ENCODE results near the gene NLRP14.

NLRP14 gene

DNA sequence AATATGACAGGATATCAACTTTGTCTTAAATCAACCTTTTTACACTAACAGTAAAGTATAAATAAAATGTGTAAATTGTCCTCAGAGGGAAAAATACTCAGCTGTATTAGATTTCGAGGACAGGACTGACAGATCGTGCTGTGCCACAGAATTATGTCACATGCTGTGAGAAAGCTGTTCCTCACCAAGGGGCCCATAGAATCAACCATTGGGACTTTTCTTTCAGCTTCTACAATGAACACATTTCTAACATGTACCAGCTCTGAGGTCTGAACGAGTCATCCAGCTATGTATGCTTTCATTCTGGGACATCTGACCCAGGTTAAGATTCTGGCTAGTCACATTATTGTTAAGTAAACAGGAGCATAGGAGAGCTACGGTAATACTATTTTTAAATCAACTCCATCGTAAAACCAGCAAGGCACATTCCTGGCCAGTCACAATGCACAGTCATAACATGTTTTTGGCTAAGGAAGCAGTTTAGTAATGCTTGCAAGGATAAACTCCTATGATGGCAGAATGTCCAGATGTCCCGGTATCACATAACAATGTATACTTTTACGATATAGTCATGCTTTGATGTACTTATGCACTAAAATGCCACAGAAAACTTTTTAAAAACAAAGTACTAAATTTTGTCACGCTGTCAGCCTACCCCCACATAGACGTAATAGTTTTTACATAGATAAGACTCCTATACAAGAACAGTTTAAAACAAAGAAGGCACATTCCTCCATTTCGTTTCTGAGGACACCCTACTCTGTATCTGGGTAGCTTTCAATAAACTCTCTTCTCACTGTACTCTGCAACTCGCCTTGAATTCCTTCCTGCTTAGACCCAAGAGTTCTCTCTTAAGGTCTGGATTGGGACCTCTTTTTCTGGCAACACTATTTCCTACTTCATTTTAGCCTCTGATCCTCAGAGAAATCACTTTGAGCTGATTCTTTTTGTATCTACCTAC is 27.5 kb upstream of the NLRP14 start:
- ChIA-PET POLR2A (interaction anchor here (0.7 kb wide), 1 partner anchor 66 kb away, joined by 3 read pairs; the partner anchor contains the start of gene ZNF215), CTCF (interaction anchor here (2.1 kb wide), 1 partner anchor 180 kb away, joined by 5 read pairs; no protein-coding TSS in a partner anchor)
- TF ChIP-seq SUZ12 (IDR thresholded peaks at IDR 0.05) = no peak
- TF ChIP-seq NFRKB (IDR thresholded peaks at IDR 0.05) = no peak
- TF ChIP-seq L3MBTL2 (conservative IDR thresholded peaks at IDR 0.05) = 0 out of 2 replicates have a peak, but pooled peaks have one; percentile 25
- TF ChIP-seq, protein P1, sequence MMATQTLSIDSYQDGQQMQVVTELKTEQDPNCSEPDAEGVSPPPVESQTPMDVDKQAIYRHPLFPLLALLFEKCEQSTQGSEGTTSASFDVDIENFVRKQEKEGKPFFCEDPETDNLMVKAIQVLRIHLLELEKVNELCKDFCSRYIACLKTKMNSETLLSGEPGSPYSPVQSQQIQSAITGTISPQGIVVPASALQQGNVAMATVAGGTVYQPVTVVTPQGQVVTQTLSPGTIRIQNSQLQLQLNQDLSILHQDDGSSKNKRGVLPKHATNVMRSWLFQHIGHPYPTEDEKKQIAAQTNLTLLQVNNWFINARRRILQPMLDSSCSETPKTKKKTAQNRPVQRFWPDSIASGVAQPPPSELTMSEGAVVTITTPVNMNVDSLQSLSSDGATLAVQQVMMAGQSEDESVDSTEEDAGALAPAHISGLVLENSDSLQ (IDR thresholded peaks at IDR 0.05) = 0 out of 2 replicates have a peak, but pooled peaks have one; percentile 37

DNA sequence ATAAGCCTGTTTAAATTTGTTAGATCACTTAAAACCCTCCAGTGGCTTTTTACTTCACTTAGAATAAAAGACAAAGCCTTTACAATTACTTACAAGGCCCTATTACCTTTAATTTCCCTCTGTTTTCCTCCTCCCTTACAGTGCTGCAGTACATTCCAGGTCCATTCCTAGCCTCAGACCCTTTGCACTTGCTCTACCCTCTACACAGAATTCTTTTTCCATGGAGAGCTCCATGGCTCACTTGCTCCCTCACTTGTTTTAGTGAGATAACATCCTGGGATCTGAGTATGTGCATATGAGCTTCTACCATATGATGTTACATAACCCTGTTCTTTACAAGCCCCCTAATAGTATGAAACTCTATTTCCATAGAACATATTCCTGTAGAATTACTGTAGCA is 24.6 kb upstream of the NLRP14 start:
- CTCF ChIA-PET = no interaction called here
- no peak for TF ChIP-seq HDGF (IDR thresholded peaks at IDR 0.05; ENCODE audit: borderline replicate concordance)
- no peak for TF ChIP-seq FOXK2 (IDR thresholded peaks at IDR 0.05)
- no peak for TF ChIP-seq LEF1 (IDR thresholded peaks at IDR 0.05; ENCODE audit: borderline replicate concordance)
- no peak for TF ChIP-seq NFRKB (IDR thresholded peaks at IDR 0.05)
- no peak for TF ChIP-seq L3MBTL2 (conservative IDR thresholded peaks at IDR 0.05)
- no peak for DNase-seq (ENCODE audit: extremely low spot score)
- POLR2A ChIA-PET = no interaction called here

More for the DNA sequence above, 27.5 kb upstream of the NLRP14 start:
- DNase-seq (ENCODE audit: extremely low spot score) = no peak

- TF ChIP-seq FOXA1 (IDR thresholded peaks at IDR 0.05) (no peak), FOXM1 (IDR thresholded peaks at IDR 0.05; ENCODE audit: borderline replicate concordance) (no peak), SP1 (IDR thresholded peaks at IDR 0.05) (no peak), ELF4 (IDR thresholded peaks at IDR 0.05) (no peak), SUZ12 (IDR thresholded peaks at IDR 0.05) (no peak), CTBP1 (IDR thresholded peaks at IDR 0.05; ENCODE audit: borderline replicate concordance) (no peak), LEF1 (IDR thresholded peaks at IDR 0.05; ENCODE audit: borderline replicate concordance) (no peak), BHLHE40 (IDR thresholded peaks at IDR 0.05; ENCODE audit: borderline replicate concordance) (no peak), ZNF384 (IDR thresholded peaks at IDR 0.05) (no peak), NFRKB (IDR thresholded peaks at IDR 0.05) (no peak), TARDBP (IDR thresholded peaks at IDR 0.05) (no peak), HDGF (IDR thresholded peaks at IDR 0.05; ENCODE audit: borderline replicate concordance) (no peak), FOXK2 (IDR thresholded peaks at IDR 0.05) (no peak), L3MBTL2 (conservative IDR thresholded peaks at IDR 0.05) (no peak), ARNT (IDR thresholded peaks at IDR 0.05) (no peak)
- TF ChIP-seq, protein P1 (IDR thresholded peaks at IDR 0.05) = no peak
- CTCF ChIA-PET = no interaction called here
- no peak for DNase-seq (ENCODE audit: extremely low spot score)
- POLR2A ChIA-PET = no interaction called here
Measured at GRCh38 chr11:7004482-7004881, 15.8 kb upstream of the NLRP14 start.

DNA sequence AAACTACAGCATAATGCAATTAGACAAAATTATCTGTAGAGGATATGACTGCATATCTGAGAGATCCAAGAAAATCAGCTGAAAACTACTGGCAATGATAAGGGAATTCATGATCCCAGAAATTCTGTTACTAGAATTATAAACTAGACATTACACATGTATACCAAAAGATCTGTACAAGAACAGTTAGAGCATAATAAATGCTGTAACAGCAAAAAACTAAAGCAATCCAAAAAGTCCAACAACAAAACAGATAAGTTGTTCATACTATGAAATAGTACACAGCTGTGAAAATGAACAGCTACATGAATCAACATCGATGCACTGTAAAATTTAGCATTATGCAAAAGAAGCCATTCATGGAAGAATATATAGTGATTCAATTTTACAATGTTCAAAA is 6.2 kb upstream of the NLRP14 start:
- no peak for TF ChIP-seq ARNT (IDR thresholded peaks at IDR 0.05)
- DNase-seq (ENCODE audit: extremely low spot score) = no peak
- ChIA-PET CTCF (no interaction called here), POLR2A (no interaction called here)

DNA sequence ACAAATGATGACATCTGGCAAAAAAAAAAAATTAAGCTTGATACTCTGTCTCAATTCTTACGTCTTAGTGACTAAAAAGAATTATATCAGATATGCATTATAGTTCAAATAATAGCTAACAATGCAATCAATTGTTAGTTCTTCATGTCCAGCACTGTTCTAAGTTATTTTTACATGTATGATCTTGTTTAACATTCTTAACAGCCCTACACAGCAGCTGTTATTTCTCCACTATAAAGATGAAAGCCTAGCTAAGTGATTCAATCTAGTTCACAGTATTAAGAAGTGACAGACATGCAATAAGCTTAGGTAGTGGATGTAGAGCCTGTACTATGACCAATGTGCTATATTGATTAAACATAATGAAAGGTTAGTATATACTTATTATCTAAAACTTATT is 4.3 kb upstream of the NLRP14 start:
- POLR2A ChIA-PET = no interaction called here
- DNase-seq (ENCODE audit: extremely low spot score) = no peak
- CTCF ChIA-PET = no interaction called here
- TF ChIP-seq FOXA1 (IDR thresholded peaks at IDR 0.05) (no peak), TARDBP (IDR thresholded peaks at IDR 0.05) (no peak), SUZ12 (IDR thresholded peaks at IDR 0.05) (no peak), FOXK2 (IDR thresholded peaks at IDR 0.05) (no peak), ELF4 (IDR thresholded peaks at IDR 0.05) (no peak), L3MBTL2 (conservative IDR thresholded peaks at IDR 0.05) (no peak), FOXM1 (IDR thresholded peaks at IDR 0.05; ENCODE audit: borderline replicate concordance) (no peak), HDGF (IDR thresholded peaks at IDR 0.05; ENCODE audit: borderline replicate concordance) (no peak)
- TF ChIP-seq, protein P1 (IDR thresholded peaks at IDR 0.05) = no peak

DNA sequence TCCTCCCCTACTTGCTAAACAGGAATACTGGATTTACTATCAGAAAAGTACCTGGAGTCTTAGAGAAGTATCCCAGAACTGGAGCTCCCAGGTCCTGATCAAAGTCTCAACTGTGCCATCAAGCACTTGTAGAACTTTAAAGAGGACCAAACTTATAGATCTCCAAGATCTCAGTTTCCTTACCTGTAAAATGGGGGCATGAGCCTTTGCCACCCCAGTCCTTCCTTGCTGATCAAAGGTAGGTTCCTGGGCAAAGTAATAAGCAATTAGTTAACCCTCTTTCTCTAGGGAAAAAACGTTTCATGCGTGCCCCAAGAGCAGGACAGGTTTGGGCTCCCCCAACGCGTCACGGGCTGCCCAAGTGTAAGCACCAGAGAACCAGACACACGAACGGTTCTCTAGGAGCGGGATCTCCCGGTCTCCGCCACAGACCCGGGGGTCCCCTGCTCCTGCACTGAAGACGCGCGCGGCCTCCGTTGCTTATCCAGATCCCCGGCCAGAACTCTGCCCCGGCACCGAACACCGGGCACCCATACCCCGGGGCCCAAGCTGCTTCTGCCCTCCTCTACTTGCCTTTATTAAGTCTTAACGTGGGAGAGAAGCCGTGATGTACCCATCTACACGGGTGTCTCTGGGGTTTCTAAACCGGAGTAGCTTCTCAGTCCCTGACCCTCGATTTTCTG is 638 bp upstream of the NLRP14 start:
- ChIA-PET CTCF (no interaction called here), POLR2A (interaction anchor here (0.6 to 1.3 kb wide), 2 partner anchors 74 to 93 kb away, joined by 3 to 4 read pairs; partner anchors contain the start of gene ZNF215)
- DNase-seq (ENCODE audit: extremely low spot score) = peak; percentile 29
- TF ChIP-seq BHLHE40 (IDR thresholded peaks at IDR 0.05; ENCODE audit: borderline replicate concordance) (no peak), SUZ12 (IDR thresholded peaks at IDR 0.05) (no peak), ZNF384 (IDR thresholded peaks at IDR 0.05) (no peak), L3MBTL2 (conservative IDR thresholded peaks at IDR 0.05) (no peak), ARNT (IDR thresholded peaks at IDR 0.05) (no peak), FOXK2 (IDR thresholded peaks at IDR 0.05) (no peak), SP1 (IDR thresholded peaks at IDR 0.05) (no peak), LEF1 (IDR thresholded peaks at IDR 0.05; ENCODE audit: borderline replicate concordance) (no peak), FOXA1 (IDR thresholded peaks at IDR 0.05) (no peak), HDGF (IDR thresholded peaks at IDR 0.05; ENCODE audit: borderline replicate concordance) (no peak), FOXM1 (IDR thresholded peaks at IDR 0.05; ENCODE audit: borderline replicate concordance) (no peak), ELF4 (IDR thresholded peaks at IDR 0.05) (no peak), CTBP1 (IDR thresholded peaks at IDR 0.05; ENCODE audit: borderline replicate concordance) (no peak), NFRKB (IDR thresholded peaks at IDR 0.05) (no peak), TARDBP (IDR thresholded peaks at IDR 0.05) (no peak)
- TF ChIP-seq, protein P1 (IDR thresholded peaks at IDR 0.05) = no peak
